ENCODE data around the gene PCSK1.

- no peak for TF ChIP-seq CTCF (IDR thresholded peaks at IDR 0.05; ENCODE audit: low read length)
- no peak for TF ChIP-seq EZH2 (IDR thresholded peaks at IDR 0.05; ENCODE audit: borderline replicate concordance, low read length)
Measured at GRCh38 chr5:96347502-96348292, 85.4 kb downstream of the PCSK1 start.
